Gastrocnemius medialis (tissue), 4 donors: ENCODE measurements around the gene TBX1. TPM values are rescaled to one million over a fixed set of nuclear protein-coding genes. Genes with fewer than 3 reads are reported as not detected.
A peak's percentile ranks its signal among the peaks of the same experiment; 100 is the strongest.

Source experiments
- ATAC-seq, 2 donors: fragments of 150-250 bp; one replicate each; pipeline ENCODE4 v1.9.1; 2016
- DNase-seq, 2 donors: peaks; one replicate each; pipeline ENCODE4 v3.0.0-alpha.2; 2019
- H3K27ac ChIP-seq, 4 donors: fragments of 200-600 bp; sonication (generic); 1 replicate in 1 of 4; 2 replicates in 3 of 4; pipeline ENCODE4 v1.5.1; 2016 to 2018; ENCODE audit warnings: mild to moderate bottlenecking in 2 of 4, moderate library complexity in 1 of 4
- H3K27me3 ChIP-seq, 3 donors: fragments of 200-600 bp; sonication (generic) in 2 of 3; 1 replicate in 1 of 3; 2 replicates in 2 of 3; pipeline versions ENCODE4 v1.5.1 to v1.6.0; 2016 to 2019; ENCODE audit warnings: mild to moderate bottlenecking in 1 of 3, moderate library complexity in 1 of 3
- H3K36me3 ChIP-seq, 2 donors: fragments of 200-600 bp; sonication (generic) in 1 of 2; one replicate each; pipeline ENCODE4 v1.5.1; 2017 to 2018
- H3K4me1 ChIP-seq, 2 donors: fragments of 200-600 bp; sonication (generic) in 1 of 2; one replicate each; pipeline ENCODE4 v1.5.1; 2016 to 2017; ENCODE audit warnings: mild to moderate bottlenecking in 2 of 2
- H3K4me3 ChIP-seq, 4 donors: fragments of 200-600 bp; sonication (generic) in 3 of 4; 1 replicate in 1 of 4; 2 replicates in 3 of 4; pipeline ENCODE4 v1.5.1; 2016 to 2019; ENCODE audit warnings: mild to moderate bottlenecking in 2 of 4
- H3K9me3 ChIP-seq, 3 donors: fragments of 200-600 bp; sonication (generic) in 2 of 3; 1 replicate in 1 of 3; 2 replicates in 2 of 3; pipeline ENCODE4 v1.5.1; 2016 to 2019
- CTCF ChIP-seq, 5 experiments: fragments of 450-650 bp in 3 of 5; fragments of 200-600 bp in 2 of 5; sonication (generic) in 2 of 5; IDR thresholded peaks in 4 of 5; conservative IDR thresholded peaks in 1 of 5; 1 replicate in 4 of 5; 2 replicates in 1 of 5; pipeline ENCODE4 v1.5.1; 2016 to 2019; ENCODE audit warnings: antibody characterized with exemption in 5 of 5, mild to moderate bottlenecking in 3 of 5, moderate library complexity in 3 of 5
- POLR2A ChIP-seq, 2 donors: fragments of 450-650 bp; IDR thresholded peaks; one replicate each; pipeline ENCODE4 v1.6.1; 2017; ENCODE audit warnings: antibody characterized with exemption in 2 of 2, mild to moderate bottlenecking in 2 of 2, moderate library complexity in 2 of 2
- in situ Hi-C, 4 donors: fragments of 200-750 bp; cut with MboI; loops; one replicate each; pipeline versions ENCODE4 v1.15.0 to v1.8.0; 2017; ENCODE audit warnings: low sequenced_read_pairs in 4 of 4
- intact Hi-C: fragments of 100-400 bp; cut with DNase I; formaldehyde crosslinking; loops from one replicate; pipeline ENCODE4 v1.15.1; 2023; ENCODE audit warnings: low total_unique reads
- total RNA-seq, 4 donors: library from RNA; depleted of rRNA; stranded (reverse); fragments of >200 nt; gene quantifications; one replicate each; pipeline versions ENCODE4 v1.1.0 to v1.2.3, GENCODE V29; 2016

TBX1 gene
- total RNA-seq, 4 donors from 2014 or later: 27.9 to 38.9 (median 36.3) TPM

- H3K9me3 ChIP-seq: no peaks in the 10 kb centered on the region
- ATAC-seq: no peak
- no peak for TF ChIP-seq POLR2A (IDR thresholded peaks at IDR 0.05)
- TF ChIP-seq CTCF (IDR thresholded peaks at IDR 0.05 in 4 of 5, conservative IDR thresholded peaks at IDR 0.05 in 1 of 5): no peak
- no peaks in the 10 kb centered on the region for H3K36me3 ChIP-seq
- no peak overlapping the region for H3K4me3 ChIP-seq
- peaks cover 19 to 20% of the 10 kb centered on the region in 2 donors for H3K4me1 ChIP-seq
- peak overlapping the region in 2 of 4 donors; percentile 85 to 88 for H3K27ac ChIP-seq
- H3K27me3 ChIP-seq: no peaks in the 10 kb centered on the region
- in situ Hi-C loops (no loop called here), intact Hi-C loops (no loop called here)
- no peak for DNase-seq
These were observed 16.9 kb upstream of the TBX1 start for GRCh38 chr22:19743651-19744050.

GRCh38 chr22:19744350-19745006 lies 16.1 kb upstream of the TBX1 start:
- in situ Hi-C loops: no loop called here

GRCh38 chr22:19745155-19746101 lies 15.2 kb upstream of the TBX1 start:
- no peaks in the 10 kb centered on the region for H3K27me3 ChIP-seq
- ATAC-seq (peak; percentile 86 to 88), DNase-seq (peak; percentile 97 to 99)
- no peaks in the 10 kb centered on the region for H3K36me3 ChIP-seq
- H3K4me1 ChIP-seq: peaks cover 19 to 36% of the 10 kb centered on the region in 2 donors
- peak overlapping the region in 1 of 4 donors; percentile 2 for H3K4me3 ChIP-seq
- intact Hi-C loops (loop anchor here (1.0 to 5.0 kb wide), 3 partner anchors 107 to 453 kb away; partner anchors contain the start of genes CLTCL1, GNB1L and RTL10), in situ Hi-C loops (no loop called here)
- peak; percentile 55 to 57 for TF ChIP-seq POLR2A (IDR thresholded peaks at IDR 0.05)
- TF ChIP-seq CTCF (IDR thresholded peaks at IDR 0.05 in 4 of 5, conservative IDR thresholded peaks at IDR 0.05 in 1 of 5): peak in 1 of 5 experiments; percentile 47
- no peaks in the 10 kb centered on the region for H3K9me3 ChIP-seq
- H3K27ac ChIP-seq: peak overlapping the region; percentile 85 to 98 (median 90)

More at GRCh38 chr22:19744350-19745006, 16.1 kb upstream of the TBX1 start:
- no peaks in the 10 kb centered on the region for H3K27me3 ChIP-seq
- H3K4me3 ChIP-seq: no peak overlapping the region
- no peaks in the 10 kb centered on the region for H3K36me3 ChIP-seq
- no peaks in the 10 kb centered on the region for H3K9me3 ChIP-seq
- no peak for TF ChIP-seq CTCF (IDR thresholded peaks at IDR 0.05 in 4 of 5, conservative IDR thresholded peaks at IDR 0.05 in 1 of 5)
- TF ChIP-seq POLR2A (IDR thresholded peaks at IDR 0.05): no peak
- peak overlapping the region; percentile 82 to 93 (median 86) for H3K27ac ChIP-seq
- peaks cover 19 to 28% of the 10 kb centered on the region in 2 donors for H3K4me1 ChIP-seq
- intact Hi-C loops: loop anchor here (1.0 to 5.0 kb wide), 3 partner anchors 108 to 452 kb away; partner anchors contain the start of genes CLTCL1, GNB1L and RTL10
- DNase-seq (no peak), ATAC-seq (peak; percentile 7)

- Histone ChIP-seq H3K27me3 (no peaks in the 10 kb centered on the region), H3K36me3 (no peaks in the 10 kb centered on the region), H3K27ac (peak overlapping the region; percentile 85 to 98 (median 90)), H3K4me3 (no peak overlapping the region), H3K4me1 (peaks cover 19 to 36% of the 10 kb centered on the region in 2 donors), H3K9me3 (no peaks in the 10 kb centered on the region)
- DNase-seq (no peak), ATAC-seq (no peak)
- intact Hi-C loops (loop anchor here (5.0 kb wide), 2 partner anchors 106 to 454 kb away; partner anchors contain the start of genes CLTCL1, GNB1L and RTL10), in situ Hi-C loops (no loop called here)
- no peak for TF ChIP-seq CTCF (IDR thresholded peaks at IDR 0.05 in 4 of 5, conservative IDR thresholded peaks at IDR 0.05 in 1 of 5)
- TF ChIP-seq POLR2A (IDR thresholded peaks at IDR 0.05): no peak
These were observed 13.9 kb upstream of the TBX1 start for GRCh38 chr22:19746726-19747125.
